NCI-H2029 treated with DMSO at 0.1 percent for 48 hours (cell line): ENCODE data around the gene SUSD4.

Experiments used
- DNase-seq: peaks from one replicate; lab custom pipeline; 2025; lab: John Stamatoyannopoulos, UW

Gene SUSD4

DNA sequence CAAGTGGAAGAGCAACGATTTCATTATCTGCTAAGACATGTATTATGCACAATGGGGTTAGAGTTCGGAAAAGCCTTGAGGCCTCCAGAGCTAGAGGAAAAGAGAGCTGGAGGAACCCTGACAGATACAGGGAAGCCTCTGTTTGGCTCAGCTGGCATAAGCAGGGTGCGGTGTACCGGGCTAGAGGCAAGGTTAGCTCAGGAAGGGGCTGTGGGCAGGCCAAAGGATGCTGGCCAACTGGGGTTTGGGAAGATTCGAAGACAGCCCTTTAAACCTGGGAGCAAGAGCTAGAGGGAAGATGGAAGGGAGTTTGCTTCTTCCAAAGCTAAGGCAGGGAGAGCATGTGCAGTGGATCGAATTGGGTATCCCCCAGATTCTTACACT is 113.4 kb downstream of the SUSD4 start:
- DNase-seq: no peak

DNA sequence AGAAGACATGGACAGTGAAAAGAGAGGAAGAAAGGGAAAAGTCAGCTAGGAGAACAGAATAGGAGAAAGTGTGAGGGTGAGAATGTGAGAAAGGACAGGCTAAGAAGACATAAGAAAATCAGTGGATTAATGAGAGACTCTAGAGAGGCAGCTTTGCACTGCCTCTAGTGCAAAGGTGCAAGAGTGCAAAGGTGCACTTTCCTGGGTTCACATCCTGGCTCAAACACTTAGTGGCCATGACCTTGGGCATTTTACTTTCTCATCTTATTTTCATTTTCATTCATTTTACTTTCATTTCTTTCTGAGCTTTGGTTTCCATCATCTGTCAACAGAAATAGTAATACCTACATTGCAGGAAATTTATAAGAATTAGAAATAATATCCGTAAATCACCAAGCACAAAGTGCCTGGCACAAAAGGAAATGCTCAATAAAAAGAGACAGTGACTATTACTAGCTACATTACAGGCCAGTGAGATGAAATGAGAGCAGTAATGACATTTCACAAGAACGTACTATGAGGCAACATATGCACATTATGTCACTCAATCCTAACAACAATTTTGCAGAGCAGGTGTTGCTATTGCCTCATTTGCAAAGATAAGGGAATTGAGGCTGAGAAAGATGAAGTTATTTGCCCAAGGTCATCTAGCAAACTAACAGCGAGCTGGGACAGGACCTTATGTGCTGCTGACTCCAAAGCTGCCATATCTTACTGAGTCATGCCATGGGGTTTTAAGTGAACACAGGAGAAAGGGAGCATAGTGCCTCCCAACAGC is 113.9 kb downstream of the SUSD4 start:
- DNase-seq: no peak

DNA sequence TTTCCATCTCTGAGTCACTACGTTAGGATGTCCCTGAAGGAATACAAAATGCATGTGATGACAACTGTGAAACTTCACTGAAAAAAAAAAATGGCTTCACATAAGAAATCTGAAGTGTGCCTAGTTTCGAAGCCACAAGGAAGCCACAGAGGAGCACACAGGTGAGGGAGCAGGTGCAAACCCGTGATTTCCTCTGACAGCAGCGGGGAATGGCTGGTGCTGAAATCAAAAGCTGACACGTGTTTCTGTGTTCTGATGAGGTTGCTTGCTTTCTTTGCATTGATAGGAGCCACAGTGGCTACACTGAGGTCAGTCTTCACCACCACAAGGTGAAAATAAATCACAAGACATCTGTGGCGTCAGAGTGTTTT is 115.2 kb downstream of the SUSD4 start:
- DNase-seq: no peak

DNA sequence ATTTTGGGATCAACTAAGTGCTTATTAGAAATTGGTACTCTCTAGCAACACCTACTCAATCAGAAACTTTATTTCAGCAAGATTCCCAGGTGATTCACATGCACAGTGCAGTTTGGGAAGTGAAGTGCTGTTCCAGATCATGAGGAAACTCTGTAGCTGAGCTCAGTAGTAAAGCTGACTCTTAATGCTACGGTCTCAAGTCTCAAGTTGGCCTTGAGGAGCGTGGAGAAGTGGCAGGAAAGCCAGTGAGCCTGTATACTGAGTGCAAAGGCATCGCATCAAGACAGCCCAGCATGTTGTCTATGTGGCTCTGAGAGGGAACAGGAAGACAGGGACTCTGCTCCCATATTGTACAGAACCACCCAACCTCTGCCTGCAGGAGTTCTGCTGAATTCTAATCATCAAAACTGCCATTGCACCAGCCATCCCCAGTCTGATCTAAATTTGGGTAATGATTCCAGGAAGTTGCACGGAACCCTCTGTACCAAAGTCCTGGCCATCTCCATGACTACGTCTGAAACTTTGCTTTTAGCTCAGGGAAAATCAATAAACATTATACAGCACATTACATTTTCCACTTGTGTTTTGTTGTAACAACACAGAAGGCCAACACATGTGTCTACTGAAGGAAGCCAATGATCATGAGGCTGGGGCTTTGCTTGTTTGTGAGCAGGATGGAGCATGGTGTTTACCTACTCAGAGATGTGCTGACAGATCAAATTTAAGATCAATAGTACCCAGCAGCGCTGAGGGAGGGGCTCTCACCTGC is 115.8 kb downstream of the SUSD4 start:
- no peak for DNase-seq

DNA sequence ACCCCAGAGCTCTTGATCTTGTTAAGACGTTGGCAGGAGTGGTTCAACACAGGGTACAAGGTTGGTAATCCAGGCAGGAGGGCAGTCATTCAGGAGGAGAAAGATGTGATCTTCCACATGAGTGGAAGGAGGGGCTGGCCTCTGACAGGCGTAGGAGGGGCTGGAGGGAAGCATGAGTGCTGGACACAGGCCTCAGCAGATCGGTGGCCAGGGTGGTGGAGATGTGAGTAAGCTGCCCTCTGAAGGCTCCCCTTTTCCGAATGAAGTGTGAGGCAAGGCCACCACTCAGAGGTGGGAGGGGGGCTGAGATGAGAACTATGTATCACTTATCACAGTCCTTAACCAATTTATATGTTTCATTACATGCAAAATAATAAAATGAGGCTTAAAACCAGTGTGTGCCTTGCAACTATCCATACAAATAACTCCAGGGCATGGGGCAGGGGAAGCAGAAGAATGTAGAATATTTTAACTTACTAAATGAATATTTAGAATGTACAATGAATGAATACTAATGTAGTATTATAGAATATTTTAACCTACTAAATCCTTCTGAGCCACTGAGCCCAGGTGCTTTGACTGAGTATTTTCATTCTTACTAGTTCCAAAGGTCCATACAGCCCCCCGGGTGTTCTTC is 117.4 kb downstream of the SUSD4 start:
- DNase-seq: no peak

DNA sequence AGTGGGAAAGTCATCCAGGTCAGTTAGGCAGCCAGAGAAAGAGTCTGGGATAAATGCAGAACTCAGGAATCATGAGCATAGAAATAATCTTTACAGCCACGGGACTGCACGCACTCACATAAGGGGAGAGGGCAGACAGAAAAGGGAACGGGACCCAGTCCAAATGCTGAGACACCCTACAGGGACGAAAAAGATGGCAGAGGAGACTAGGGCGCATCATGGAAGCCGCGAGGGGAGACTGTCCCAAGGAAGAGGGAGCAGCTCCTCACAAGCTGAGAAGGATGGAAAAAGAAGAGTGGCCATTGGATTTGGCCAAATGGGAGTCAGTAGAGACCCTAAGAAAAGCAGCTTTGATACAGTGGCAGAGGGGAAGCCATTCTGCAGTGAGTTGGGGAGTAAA is 118.0 kb downstream of the SUSD4 start:
- no peak for DNase-seq

DNA sequence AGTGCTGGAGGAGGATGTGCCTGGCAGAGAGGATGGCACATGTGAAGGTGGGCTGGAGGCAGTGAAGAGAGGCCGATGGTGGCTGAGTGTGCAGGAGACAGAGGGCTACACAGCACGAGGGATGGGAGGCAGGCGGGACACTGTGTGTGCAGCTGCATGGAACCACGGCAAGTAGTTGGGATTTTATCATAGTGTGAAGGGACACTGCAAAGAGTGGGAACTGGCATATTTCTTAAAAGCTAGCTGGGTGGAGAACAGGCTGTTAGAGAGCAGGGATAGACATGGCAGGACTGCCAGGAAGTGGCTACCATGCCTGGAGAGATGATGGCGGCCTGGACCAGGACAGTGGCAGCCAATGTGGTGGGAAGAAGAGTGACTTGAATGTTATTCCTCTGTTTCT is 118.6 kb downstream of the SUSD4 start:
- no peak for DNase-seq

DNA sequence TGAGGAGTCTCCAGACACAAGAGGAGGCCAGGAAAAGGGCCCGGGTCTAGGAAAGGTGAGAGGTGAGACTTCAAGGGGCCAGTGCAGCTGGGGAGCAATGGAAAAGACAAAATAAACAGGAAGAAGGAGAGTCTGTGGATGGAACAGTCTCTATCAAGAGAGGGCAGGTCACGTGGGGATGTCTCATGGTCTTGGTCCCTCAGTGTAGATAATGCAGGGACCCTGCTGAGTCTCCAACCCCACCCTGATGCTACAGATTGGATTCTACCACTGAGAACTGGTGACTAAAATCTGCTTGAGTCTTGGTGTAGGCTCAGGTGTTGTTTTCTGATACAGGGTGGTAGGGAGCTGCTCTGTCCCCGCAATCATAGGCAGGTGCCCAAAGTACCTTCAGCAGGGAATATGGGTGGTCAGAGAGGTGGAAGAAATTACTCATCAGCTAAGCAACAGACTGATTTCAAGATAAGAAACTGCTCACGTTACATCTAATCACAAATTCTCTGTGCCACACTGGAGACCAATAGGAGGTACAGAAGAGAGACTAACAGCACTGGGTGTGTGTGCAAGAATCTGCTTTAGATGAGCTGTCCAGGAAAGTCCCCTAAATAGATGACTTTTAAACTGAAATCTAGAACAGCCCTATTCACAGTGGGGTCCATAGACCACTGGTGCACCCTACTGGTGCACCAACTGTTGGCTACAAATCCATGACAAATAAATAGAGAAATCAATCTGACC is 119.4 kb downstream of the SUSD4 start:
- no peak for DNase-seq

DNA sequence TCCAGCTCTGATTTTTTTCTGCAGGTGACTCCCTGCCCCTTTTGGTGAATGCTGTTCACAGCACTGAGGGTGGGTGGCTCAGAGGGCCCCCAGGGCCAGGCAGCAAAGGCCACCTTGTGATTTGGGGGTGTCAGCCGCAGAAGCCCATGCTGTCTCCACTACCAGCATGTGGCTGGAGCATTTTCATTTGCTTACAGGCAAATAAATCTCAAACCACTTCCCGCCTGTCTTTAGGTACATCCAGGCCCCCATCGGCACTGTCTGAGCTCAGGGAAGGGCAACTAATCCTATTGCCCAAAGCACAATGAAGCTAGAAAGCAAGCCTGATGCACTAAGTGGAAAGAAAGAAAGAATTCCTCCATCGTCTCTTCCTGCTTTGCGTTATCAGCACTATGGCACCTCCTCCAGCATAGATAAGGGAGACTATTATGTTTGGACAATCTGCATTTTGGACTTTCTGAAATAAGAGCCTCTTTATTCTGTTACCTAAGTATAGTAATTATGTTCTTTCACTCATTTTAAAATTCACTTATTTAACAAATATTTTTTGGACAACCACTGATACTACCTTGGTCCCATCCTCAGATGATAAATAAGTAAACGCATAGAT is 120.4 kb downstream of the SUSD4 start:
- no peak for DNase-seq

DNA sequence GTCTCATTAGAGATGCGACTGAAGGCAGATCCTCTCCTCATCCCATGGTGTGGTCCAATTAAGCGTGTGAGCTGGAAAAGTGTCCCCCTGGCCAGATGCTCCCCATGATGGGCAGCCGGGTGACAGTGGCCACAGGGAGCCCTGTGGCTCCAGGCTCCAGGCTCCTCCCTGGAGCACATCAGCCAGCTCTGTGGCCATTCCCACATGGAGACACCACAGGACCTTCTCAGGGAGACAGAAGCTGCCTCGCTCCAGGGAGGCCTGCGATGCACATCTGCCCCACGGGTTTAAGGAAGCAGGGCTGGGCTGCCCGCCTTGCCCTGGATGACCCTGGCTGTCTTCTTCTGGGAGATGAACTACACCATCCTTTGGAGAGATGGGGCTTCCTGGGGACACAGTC is 121.0 kb downstream of the SUSD4 start:
- DNase-seq: no peak

DNA sequence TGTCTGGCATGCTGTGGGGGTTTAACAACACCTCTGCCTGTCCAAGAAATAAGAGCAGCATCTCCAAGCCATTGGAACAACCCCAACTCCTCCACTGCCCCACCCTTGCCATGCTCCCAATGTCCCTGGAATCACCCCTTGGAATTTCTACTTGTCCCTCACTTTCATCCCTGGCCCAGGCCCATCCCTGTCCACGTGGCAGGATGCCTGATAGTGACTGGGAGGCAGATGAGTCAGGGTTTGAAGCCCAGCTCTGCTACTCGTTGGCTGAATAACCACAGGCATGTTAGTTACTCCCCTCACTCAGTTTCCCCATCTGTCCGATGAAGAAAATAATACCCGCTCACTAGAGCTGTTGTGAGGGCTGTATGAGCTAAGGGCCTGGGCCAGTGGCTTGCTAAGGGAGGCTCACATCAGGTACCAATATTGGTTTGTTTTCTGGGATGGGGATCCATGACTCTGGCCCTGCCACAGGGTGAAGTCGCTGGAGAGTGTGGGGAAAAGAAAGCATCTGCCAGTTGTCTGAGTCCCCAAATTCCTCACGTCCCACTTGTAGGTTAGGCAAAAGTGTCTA is 121.5 kb downstream of the SUSD4 start:
- DNase-seq: no peak

DNA sequence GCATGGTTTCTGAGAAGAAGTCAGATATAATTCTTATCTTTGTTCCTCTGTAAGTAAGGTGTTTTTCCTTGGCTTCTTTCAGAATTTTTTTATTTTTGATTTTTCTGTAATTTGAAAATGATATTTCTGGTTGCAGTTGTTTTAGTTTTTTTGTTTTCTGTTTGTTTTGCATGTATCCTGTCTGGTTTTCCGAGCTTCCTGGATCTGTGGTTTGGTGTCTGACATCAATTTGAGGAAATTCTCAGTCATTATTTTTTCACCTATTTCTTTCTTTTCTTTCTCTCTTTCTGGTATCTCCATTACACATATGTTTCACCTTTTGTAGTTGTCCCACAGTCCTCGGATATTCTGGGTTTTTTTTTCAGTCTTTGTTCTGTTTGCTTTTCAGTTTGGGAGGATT is 123.9 kb downstream of the SUSD4 start:
- no peak for DNase-seq

DNA sequence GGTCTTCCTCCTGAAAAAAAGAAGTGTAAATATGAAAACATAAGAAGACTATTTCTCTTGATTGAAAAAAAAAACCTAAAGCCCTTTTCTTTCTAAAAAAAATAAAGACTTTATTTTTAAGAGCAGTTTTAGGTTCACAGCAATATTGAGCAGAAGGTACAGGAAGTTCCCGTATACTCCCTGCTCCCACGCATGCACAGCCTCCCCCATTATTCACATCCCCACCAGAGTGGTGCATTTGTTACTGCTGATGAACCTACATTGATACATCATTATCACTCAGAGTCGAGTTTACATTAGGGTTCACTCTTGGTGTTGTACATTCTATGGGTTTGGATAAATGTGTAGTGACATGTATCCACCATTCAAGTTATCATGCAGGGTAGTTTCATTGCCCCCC is 128.9 kb downstream of the SUSD4 start:
- DNase-seq: no peak

DNA sequence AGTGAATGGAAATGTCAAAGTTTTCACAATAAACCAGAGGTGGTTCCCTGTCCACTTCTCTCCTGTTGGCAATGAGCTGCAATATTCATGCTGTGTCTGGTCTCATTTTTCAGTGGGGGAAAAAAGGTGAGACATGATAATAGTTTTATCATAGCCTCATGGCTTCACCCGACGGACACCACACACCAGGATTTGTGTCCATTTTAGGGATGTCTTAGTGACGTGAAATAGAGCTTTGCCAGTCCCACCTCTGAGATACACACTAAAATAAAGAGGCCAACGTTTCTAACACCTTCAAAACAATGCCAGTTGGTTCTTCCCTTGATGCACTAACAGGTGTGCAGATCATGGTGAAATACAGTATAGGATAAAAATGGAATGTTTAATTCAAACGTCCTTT is 129.4 kb downstream of the SUSD4 start:
- no peak for DNase-seq

DNA sequence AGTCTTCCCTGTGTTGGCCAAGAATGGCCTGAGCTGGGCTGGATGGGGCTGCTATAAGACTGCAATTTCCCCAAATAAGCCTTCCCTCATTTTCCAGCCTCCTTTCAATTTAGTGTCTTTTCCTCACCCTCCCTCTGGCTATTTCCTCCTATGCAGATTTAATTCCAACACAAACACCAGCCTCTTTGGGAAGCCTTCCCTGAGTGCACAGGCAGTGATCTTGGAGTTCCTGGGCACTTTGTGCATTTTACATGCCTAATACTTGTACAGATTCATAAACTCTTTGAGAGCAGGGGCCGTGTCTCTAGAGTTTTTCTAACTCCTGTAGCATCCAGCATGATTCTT is 129.8 kb downstream of the SUSD4 start:
- no peak for DNase-seq

DNA sequence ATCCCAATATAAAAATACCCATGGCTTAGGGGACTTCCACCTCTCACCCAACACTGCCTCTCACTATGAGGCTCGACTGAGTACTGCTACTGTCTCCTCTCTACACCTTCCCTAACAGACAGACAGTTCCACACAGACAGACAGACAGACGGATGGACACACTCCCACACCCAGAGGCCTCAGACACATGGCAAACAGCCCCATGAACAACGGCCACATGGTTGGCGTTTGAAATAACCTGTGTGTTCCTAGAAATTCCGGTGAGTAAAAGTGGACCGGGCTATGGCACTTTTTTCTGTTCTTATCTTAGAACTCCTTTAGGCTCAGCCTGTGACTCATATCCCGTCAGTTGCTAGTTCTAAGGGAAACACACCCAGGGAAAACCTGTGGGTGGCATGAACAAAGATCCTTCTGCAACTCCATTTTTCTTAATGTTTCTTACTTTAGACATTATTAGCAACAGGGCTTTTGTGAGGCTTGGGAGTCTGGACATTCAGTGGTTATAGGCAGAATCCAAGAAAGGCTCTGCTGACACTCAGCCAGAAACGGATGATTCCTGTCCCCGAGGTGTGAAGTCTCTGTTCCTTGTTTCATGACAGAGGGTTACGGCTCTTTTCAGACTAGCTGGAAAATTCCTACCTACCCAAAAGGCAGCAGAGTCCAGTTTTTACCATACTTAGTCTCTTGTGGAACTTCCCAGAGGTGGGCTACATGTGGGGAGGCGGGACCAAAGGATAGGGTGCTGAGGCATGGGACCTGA is 130.4 kb downstream of the SUSD4 start:
- DNase-seq: no peak

DNA sequence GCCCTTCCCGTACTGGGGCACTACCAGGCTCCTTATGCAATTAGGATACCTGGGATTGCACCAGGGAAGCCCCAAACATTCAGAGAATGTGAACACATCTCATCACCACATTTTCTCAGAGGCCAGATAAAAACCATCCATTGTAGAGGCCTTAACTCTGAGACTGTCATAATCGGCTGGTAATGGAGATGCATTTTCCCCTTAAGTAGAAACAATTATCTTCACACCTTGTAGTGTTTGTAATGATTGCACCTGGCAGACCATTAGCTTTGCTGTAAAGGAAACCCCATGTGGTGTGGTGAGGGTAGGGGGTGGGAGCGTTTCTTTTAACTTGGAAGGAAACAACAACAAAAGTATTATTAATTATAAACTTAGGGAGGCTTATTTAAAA is 131.0 kb downstream of the SUSD4 start:
- DNase-seq: no peak

DNA sequence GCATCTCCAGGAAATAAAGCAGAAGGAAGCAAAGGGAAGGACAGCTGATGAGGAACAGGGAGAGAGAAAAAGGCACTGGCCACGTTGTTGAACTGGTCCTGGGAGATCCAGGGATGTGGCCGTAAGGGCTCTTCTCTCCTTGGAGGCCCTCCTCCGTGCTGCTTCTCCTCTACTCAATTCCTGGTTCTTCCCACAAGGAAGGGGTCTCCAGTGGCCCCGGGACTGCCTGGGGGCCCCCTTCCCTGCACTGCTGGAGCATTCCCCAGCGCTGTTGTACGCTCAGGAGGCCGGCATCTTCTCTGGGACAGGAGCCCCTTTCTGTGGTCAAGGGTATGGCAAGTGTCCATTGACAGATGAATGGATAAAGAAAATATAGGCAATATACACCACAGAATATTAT is 132.4 kb downstream of the SUSD4 start:
- DNase-seq: no peak

DNA sequence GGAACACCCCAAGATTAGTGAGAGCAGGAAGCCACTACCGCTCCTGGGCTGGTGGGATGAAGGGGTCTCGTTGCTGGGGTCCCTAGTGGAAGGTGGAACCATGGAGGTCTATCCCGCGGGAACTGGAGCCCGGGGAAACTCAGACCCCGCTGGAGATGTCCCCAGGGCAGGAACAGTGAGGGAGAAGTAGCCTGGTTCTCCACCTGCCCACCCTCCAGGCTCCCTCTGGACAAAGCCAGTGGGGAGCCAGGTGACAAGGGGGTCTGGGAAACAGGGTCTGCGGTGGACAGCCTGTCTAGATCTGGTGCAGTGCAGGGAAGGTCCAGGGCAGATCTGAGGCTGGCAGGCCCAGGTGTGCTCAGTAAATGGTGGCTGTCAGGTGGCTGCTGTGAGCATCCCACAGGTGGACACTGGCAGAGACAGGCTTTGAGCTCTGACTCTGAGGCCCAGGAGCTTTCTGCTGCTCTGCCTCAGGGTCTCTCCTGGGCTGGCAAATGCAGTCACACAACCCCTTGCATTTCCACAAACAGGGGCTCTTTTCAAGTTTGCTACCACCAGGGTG is 132.9 kb downstream of the SUSD4 start:
- DNase-seq: no peak

DNA sequence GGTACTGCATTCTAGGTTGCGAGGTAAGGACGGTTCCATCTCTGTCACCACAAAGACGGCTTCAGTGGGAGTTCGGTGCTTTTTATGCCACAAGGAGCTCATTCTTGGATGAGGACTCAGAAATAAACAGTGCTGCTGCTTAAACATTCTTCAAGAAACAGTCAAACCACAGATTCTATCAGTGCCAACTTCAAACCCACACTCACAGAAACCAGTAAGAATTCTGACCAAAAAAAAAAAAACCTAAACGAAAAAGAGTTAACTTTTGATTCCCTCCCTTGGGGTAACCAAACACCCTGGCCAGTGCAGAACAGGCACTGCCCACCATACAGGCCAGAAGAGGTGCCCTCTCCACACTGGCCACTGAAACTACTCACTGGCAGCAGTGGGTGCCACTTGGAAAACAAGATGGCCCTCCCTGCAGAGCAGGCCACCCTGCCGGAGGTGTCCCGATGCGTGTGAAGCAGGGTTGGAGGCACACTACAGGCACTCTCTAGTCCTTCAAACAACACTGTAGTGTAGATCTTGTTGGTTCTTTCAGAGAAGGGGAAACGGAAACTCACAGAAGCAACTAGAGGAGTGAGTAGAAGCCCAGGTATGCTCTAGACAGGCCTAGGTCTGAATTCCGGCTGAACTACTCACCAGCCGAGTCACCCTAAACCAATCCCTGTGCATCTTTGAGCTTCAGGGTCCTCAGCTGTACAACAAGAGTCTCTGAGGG is 133.7 kb downstream of the SUSD4 start:
- DNase-seq: no peak
